ENCODE data around the gene EME2.
A peak's percentile ranks its signal among the peaks of the same experiment; 100 is the strongest.

EME2 gene

GRCh38 chr16:1821861-1822611 lies 49.4 kb downstream of the EME2 start:
- no peak for DNase-seq

- no peak for DNase-seq
Observed at GRCh38 chr16:1822801-1823200, 50.2 kb downstream of the EME2 start.

DNA sequence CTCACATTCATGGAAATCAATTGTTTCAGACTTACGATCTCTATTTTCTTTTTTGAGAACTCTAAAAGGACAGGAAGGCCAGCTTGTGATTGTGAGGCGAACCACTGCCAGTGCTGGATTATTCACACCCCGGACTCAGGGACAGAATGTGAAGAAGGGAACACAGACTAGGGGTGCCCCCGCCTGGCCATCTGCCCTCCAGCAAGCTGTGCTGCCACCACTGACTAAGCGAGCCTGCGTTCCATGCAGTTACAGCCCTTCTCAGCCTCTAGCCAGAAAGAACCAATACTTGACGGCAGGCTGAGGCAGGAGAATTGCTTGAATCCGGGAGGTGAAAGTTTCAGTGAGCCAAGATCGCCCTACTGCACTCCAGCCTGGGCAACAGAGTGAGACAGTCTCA lies 51.2 kb downstream of the EME2 start:
- peak; percentile 76 for DNase-seq

- no peak for DNase-seq
Observed at GRCh38 chr16:1825381-1825863, 52.8 kb downstream of the EME2 start.
